GM18868 (cell line): ENCODE measurements around the gene MYO5B.
"Not testable (repeated sequence)": the region's sequence is repeated elsewhere in the genome, so short reads cannot be mapped to it uniquely, and the experiment has no call there.

Experiments
- ATAC-seq: cut with Tn5 transposase; IDR thresholded peaks from one replicate; pipeline ENCODE4 v1.9.1; 2021; ENCODE audit warnings: mild to moderate bottlenecking, moderate library complexity; ENCODE audit not compliant: unreplicated experiment

The MYO5B gene

DNA sequence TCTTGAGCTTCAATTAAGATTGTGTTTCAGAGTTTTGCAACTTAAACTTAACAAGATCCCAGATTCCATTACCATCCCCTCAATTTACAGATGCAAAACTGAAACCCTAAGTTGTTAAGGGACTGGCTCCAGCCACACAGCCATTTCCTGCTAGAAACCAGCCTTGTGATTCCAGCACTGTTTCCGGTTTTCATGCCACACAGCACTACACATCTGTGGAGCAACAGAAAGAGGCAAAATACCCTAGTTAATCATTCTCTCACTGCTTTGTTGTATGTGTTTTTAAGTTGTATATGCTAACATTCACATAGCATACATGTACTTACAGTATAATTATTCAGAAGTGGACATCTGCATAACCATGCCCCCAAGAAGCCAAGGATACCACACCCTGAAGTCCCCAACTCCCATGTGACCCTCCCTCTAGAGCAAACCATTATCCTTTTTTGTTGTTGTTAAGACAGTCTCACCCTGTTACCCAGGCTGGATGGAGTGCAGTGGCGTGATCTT is 87.4 kb downstream of the MYO5B start:
- ATAC-seq, result no peak

- no peak for ATAC-seq
Observed at GRCh38 chr18:50105027-50105426, 89.9 kb downstream of the MYO5B start.

DNA sequence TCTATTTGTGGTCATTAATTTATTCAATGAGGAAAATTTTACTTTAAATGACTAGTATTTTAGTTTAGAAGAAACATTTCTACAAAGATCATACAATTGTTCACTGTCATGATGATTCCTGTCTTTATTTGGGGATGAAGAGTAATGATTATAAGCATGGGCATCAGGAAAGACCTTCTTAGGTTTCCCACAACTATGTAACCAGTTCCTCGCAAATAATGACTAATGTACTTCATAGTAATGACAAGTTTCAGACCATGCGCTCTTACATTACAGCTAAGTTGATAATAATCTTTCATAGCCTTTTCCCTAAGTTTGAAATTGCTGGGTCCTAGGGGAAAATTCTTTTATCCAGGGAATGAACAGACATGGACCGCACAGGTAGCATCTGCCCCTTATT is 90.5 kb downstream of the MYO5B start:
- no peak for ATAC-seq

DNA sequence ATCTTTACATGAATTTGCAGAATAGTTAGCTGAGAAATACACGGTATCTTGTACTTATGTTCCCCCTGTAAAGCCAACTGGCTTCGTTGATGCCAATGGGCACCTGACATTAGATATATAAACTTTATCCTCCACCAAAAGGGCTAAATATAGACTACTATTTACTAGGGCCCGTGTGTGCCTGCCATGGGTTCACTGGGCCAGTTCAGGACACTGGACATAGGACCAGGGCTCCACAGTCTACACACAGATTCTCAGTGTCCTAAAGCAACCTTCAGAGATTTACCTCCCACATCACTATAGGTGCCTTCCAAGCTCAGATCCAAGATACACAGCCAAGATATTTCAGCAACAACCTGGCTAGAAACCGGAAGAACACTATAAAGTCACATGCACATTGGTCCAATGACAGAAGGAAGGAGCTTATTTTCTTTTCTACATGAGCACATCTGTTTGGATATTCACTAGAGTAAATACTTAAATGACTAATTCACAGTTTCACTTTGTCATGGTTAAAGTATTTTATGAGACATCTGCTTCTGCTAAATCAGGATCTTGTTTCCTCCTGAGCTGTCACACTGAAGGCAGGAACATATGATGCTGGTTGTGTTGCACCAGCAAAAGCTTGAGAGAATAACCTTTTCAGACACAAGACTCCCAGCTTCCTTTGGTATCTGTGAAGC is 95.1 kb downstream of the MYO5B start:
- ATAC-seq, result peak; percentile 69

DNA sequence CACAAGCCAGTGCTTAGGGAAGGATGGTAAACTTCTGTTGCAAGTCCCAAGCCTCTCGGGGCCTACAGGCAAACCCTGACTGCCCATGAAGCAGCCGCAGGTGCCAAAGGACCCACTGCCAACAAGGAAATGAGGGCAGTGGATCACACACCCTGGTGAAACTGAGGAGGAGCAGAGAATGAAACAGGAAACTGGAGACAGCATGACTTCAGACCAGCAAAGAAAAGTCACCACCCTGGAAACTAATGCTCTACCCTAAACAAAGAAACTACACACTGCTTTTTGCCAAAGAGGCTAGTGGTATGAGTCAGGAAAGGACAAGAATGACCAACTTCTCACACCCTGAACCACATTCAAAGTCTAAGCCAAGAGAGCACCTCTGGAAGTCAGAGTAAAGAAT is 97.2 kb downstream of the MYO5B start:
- ATAC-seq, result no peak

DNA sequence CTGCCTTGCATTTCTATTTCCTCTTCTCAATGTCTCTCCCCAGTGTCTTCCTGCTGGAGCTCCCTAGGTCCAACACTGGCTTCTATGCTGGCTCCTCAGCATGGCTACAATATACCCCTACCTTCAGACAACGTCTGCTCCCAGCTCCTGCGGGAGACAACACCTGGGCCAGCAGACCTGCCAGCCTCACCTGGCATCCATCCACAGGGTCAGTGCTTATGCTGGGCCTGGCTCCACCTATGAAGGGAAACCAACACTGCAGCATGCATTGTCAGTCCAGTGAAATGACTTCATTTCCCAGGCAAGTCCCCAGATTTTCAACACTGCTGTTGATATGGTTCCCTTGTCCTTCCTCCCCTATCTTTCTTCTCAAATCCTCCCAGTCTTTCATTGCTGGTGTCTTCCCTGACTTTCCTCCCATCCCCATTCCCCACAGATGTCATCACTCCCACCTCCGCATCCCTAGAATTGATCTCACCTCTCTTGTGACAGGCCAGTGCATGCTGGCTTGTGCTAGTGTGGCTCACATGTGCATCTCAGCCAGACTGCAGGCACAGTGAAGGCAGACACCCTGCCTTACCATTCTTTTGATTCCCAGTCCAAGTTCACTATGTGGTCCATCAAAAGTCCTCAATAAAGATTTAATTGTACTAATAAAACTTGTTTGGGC is 98.0 kb downstream of the MYO5B start:
- ATAC-seq, result no peak

- not testable (repeated sequence) for ATAC-seq
Observed at GRCh38 chr18:50094786-50095185, 100.2 kb downstream of the MYO5B start.

DNA sequence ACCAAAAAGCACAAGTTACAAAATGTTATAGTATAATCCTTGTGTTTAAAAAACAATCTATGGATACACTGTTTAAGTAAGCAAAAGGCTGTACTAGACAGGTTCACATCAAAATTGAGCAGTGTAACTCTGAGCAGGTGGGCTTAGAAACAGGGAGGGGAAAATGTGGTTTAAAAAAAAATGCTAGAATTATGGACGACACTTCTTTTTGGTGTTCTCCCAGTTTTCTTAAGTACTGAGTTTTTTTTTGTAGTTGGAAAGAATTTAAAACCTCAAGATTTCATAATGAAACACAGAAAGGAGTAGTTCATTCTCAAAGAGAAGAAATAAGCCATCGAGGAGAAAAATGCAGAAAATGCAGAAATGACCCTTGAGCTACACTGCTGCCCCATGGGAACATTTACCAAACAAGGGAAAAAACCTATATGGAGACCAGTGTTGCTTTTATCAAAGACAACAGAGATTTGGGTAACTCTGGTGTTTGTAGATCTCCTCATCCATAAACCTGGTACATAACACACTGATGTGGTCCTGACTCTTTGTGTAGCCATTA is 100.7 kb downstream of the MYO5B start:
- no peak for ATAC-seq

GRCh38 chr18:50093366-50094064 is 101.4 kb downstream of the MYO5B start:
- ATAC-seq, result no peak

DNA sequence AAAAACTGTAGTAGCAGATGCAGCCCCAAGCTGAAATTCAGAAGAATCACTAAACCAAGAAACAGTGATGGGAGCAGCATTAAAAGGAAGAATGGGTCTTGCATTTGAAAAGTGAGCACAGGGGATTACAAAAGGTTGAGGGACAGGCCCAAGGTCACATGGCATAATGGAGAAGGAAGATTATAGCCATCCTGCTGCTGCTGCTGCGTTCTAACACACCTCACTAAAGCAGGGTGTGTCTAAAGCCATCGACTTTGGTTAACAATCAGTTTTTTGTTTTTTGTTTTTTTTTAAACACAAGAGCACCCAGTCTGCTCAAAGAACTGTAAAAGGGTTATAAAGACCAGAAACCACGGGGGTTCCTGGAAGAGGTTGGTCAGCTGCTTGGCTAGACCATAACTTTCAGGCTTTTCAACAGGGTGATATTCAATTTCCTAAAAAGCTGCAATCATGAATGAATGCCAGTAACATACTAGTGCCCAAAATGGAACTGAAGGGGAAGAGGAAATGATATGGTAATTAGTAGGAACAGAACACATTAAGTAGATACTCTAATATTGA is 102.6 kb downstream of the MYO5B start:
- no peak for ATAC-seq

DNA sequence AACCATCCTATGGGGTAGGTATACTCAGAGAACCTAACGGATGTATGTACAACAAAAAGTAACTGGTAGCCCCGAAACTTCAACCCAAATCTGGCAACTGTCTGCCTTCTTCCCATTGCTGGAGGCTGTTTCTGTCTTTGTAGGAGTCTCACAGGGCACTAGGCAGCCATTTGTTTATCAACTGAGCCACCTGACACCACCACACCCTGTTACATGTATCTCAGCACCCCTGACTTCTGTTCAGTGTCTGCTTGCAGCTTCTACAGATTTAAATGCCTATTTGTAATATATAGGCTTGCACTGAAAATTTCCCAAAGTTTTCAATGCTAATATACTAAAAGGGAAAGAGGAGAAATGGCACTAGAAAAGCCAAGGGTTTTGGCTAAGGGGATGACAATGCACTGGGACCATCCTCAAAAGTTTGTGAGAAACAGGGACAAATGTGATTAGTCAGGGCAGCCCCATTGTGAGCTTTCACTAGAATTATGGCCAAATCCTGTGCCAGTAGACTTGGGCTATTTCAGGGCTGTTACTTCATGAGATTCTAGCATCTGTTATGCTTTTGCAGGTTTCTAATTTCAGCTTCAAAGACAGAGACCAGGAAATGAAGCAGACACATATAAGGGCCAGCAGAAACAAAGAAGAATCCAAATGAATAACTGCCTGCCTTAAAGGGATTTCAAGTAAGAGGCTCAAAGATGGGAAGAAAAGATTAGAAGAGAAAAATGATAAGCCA is 103.3 kb downstream of the MYO5B start:
- ATAC-seq, result no peak

DNA sequence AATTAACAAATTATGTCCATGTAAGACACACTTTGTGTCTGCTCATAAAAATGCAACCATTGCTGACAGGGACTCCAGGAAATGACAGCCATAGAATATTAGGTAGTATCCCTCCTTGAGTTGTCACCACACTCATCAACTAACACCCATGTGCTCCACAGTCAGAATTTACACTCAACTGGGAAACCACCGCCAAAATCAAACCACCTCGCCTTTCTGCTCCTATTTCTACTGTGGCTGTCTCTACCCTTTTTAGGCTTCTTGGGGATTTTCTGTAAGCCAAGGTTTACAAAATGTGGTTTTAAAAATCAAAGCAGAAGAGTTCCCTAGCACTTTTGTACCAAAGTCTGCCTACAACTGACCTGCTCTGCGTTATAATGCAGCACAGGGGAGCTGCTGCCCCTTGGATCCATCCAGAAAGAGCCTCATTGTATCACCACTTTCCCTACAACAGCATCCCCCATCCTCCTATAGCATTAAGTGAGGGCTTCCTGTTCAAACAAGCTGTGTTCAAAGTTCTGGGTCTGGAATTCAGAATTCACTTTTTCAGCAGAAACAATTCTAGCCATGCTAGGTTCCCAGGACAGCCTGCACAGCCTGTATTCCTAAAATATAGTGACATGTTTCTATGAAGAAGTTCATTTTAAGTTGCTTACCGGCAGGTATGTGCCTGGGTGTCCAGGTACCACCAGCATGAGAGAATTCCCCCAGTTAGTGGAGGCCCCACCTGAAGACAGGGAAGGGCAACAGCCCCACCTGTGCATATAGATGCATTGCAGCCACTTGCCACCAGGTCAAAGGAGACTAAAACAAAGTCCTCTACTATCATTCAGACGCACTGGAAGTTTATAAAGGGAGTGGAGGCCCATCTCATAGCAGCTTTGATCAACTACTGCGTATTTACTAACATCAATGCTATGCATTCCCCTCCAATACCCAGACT is 104.3 kb downstream of the MYO5B start:
- no peak for ATAC-seq

DNA sequence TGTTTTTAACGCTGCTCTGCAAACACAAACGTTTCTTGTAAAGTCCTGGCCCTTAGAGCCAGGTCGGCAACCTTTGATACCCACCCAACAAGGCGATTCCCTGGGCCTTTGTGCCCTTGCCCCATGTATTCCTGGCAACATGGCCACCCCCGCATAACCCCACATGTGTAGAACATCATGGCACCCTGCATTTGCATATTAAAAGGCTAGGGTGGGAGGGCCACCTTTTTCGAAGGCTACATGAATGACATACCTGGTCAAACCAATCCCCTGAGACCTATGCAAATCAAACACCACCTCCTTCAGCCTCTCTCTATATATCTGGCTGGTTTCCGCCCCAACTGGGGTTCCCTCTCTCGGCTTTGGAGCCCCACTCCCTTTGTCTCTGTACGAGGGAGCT is 105.2 kb downstream of the MYO5B start:
- ATAC-seq, result no peak

GRCh38 chr18:50083708-50084107 is 111.2 kb downstream of the MYO5B start:
- ATAC-seq, result no peak

GRCh38 chr18:50080932-50081560 is 113.9 kb downstream of the MYO5B start:
- no peak for ATAC-seq

- ATAC-seq, result no peak
Observed at GRCh38 chr18:50080316-50080715, 114.6 kb downstream of the MYO5B start.

DNA sequence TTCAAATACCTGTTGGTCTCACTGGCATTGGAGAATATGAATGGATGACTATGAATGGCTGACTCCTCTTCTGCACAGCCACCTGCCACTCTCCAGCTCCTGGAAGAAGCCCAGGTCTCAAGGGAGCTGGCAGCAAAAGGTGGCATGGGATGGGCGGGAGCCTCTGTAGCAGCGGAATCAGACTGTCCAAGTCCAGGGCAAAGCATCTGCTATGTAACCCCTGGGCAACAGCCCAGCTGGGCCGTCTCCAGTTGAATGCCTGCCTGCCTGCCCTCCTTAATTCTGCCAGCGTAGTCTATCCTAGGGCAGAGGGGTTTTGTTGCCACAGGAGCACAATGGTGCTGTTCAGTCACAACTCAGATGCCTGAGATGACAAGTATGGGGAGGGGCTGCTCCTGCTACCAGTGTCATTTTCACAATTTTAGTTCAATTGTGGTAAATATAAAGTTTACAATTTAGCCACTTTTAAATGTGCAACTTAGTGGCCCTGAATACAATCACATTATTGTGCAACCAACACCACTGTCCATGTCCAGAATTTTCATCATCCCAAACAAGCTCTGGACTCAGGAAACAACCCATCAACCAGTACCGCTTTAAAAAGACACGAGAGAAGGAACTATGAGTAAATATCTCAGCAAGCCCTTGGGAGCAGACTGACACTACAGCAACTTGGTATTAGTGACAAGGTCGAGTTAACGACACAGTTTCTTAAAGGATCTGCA is 115.2 kb downstream of the MYO5B start:
- no peak for ATAC-seq

DNA sequence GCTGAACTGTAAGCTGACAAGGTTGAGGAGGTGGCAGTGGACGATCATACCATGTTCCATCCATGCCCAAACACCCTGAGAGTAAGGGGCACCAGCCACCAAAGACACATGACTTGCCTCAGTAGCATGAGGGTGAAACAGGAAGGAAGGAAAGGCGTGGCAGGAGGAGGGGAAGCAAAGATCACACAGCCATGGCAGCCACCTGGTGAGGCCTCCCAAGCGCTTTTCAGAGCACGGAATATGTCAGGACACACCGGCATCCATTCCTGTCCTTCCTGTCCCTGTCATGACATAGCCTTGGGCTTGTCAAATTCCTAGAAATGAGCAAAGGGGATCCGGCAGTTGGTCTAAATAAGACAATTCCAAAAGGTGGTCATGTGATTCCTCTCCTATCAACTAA is 118.7 kb downstream of the MYO5B start:
- no peak for ATAC-seq
